Measurements from ENCODE around the gene TGFBR3.
A peak's percentile ranks its signal among the peaks of the same experiment; 100 is the strongest.

Gene TGFBR3

GRCh38 chr1:91885213-91885715, 687 bp downstream of the TGFBR3 start:
- TF ChIP-seq CTCF (IDR thresholded peaks at IDR 0.05; ENCODE audit: control insufficient read depth, insufficient read depth, low read depth, low read length, missing control alignments) = no peak
- peak overlapping the region; percentile 90 for H3K4me3 ChIP-seq (ENCODE audit: control insufficient read depth, low read depth, low read length)
- no peak for DNase-seq (ENCODE audit: low read depth)

GRCh38 chr1:91884459-91885212, 1.3 kb downstream of the TGFBR3 start:
- peak overlapping the region; percentile 90 for H3K4me3 ChIP-seq (ENCODE audit: control insufficient read depth, low read depth, low read length)
- no peak for TF ChIP-seq CTCF (IDR thresholded peaks at IDR 0.05; ENCODE audit: control insufficient read depth, insufficient read depth, low read depth, low read length, missing control alignments)
- DNase-seq (ENCODE audit: low read depth) = no peak

GRCh38 chr1:91883470-91883869, 2.5 kb downstream of the TGFBR3 start:
- peak; percentile 35 for TF ChIP-seq CTCF (IDR thresholded peaks at IDR 0.05; ENCODE audit: control insufficient read depth, insufficient read depth, low read depth, low read length, missing control alignments)
- DNase-seq (ENCODE audit: low read depth) = no peak
- no peak overlapping the region; the same call in 1 of the 2 replicates for H3K4me3 ChIP-seq (ENCODE audit: control insufficient read depth, low read depth, low read length)

- no peak for TF ChIP-seq CTCF (IDR thresholded peaks at IDR 0.05; ENCODE audit: control insufficient read depth, insufficient read depth, low read depth, low read length, missing control alignments)
- no peak overlapping the region for H3K4me3 ChIP-seq (ENCODE audit: control insufficient read depth, low read depth, low read length)
- DNase-seq (ENCODE audit: low read depth) = no peak
Observed at GRCh38 chr1:91881280-91881679, 4.7 kb downstream of the TGFBR3 start.

- no peak for DNase-seq (ENCODE audit: low read depth)
- H3K4me3 ChIP-seq (ENCODE audit: control insufficient read depth, low read depth, low read length) = no peak overlapping the region
- TF ChIP-seq CTCF (IDR thresholded peaks at IDR 0.05; ENCODE audit: control insufficient read depth, insufficient read depth, low read depth, low read length, missing control alignments) = no peak
Observed at GRCh38 chr1:91879733-91880132, 6.2 kb downstream of the TGFBR3 start.

GRCh38 chr1:91877574-91878208, 8.3 kb downstream of the TGFBR3 start:
- no peak overlapping the region for H3K4me3 ChIP-seq (ENCODE audit: control insufficient read depth, low read depth, low read length)
- DNase-seq (ENCODE audit: low read depth) = no peak
- no peak for TF ChIP-seq CTCF (IDR thresholded peaks at IDR 0.05; ENCODE audit: control insufficient read depth, insufficient read depth, low read depth, low read length, missing control alignments)

Data from AG09309 (cell line).